Uterus (tissue), 2 donors: Measurements from ENCODE around the gene EEF1A1.

ENCODE experiments used
- CTCF ChIP-seq, 4 experiments: fragments of 200-600 bp in 2 of 4; fragments of 450-650 bp in 2 of 4; sonication (generic) in 2 of 4; IDR thresholded peaks; one replicate each; pipeline ENCODE4 v1.5.1; 2016 to 2019; ENCODE audit warnings: antibody characterized with exemption in 4 of 4, mild to moderate bottlenecking in 2 of 4, moderate library complexity in 1 of 4
- POLR2A ChIP-seq, 2 donors: fragments of 450-650 bp; IDR thresholded peaks; one replicate each; pipeline ENCODE4 v1.6.1; 2016; ENCODE audit warnings: antibody characterized with exemption in 2 of 2, mild to moderate bottlenecking in 1 of 2, moderate library complexity in 1 of 2

DNA sequence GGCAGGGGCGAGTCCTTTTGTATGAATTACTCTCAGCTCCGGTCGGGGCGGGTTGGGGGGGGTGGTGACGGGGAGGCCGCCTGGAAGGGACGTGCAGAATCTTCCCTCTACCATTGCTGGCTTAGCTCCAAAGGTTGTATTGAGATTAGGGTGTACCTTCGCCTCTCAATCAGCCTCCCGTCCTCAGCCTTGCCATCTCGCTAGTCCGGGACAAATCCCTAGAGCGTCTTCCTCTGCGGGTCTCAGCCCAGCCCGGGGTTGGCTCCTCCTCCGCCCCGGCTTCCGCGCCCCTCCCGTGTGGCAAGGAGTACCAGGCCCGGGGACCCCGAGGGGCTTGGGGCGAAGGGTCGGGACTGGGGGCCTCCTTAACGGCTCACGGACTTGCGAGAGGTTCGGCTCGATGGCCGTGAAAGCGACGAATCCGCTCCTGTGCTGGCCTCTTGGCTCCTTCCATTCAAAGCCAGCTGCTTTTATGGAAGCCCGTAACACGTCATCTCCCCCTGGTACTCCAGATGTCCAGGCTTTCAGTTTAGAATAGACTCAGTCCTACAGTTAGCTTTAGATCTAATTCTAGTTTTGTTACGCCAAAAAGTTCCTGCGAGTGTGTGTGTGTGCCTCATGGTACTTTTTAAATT lies 636 bp upstream of the EEF1A1 start:
- TF ChIP-seq POLR2A (IDR thresholded peaks at IDR 0.05) (no peak), CTCF (IDR thresholded peaks at IDR 0.05) (no peak)
